NB4 (cell line): Measurements from ENCODE around the gene AIF1.

Experiments
- DNase-seq: peaks from one replicate; pipeline ENCODE4 v3.0.0; 2010; ENCODE audit warnings: low read depth
- H3K4me3 ChIP-seq: one replicate; pipeline ENCODE4 v1.5.1; 2011; ENCODE audit warnings: mild to moderate bottlenecking, low read depth, low read length, moderate library complexity
- CTCF ChIP-seq: IDR thresholded peaks from one replicate; pipeline ENCODE4 v1.5.1; 2012; ENCODE audit warnings: low read depth, low read length
- MAX ChIP-seq: IDR thresholded peaks from 2 replicates; pipeline ENCODE4 v1.6.1; 2011; ENCODE audit warnings: low read depth, low read length
- MYC ChIP-seq: IDR thresholded peaks from 2 replicates; pipeline ENCODE4 v1.6.1; 2011; ENCODE audit warnings: low read depth, low read length
- POLR2A ChIP-seq: IDR thresholded peaks from 2 replicates; pipeline ENCODE4 v1.6.1; 2011; ENCODE audit warnings: mild to moderate bottlenecking; ENCODE audit not compliant: insufficient read length; ENCODE audit errors: extremely low read depth

The AIF1 gene

GRCh38 chr6:31658158-31658688, 43.2 kb downstream of the AIF1 start:
- no peak for TF ChIP-seq MAX
- no peak for TF ChIP-seq MYC
- TF ChIP-seq CTCF, result no peak
- TF ChIP-seq POLR2A, result no peak
- peak overlapping the region; percentile 6 for H3K4me3 ChIP-seq
- DNase-seq, result no peak

- peak overlapping the region; percentile 90 for H3K4me3 ChIP-seq
- DNase-seq, result no peak
- TF ChIP-seq POLR2A (no peak), MAX (no peak), CTCF (no peak), MYC (no peak)
Observed at GRCh38 chr6:31658983-31659648, 44.1 kb downstream of the AIF1 start.

- DNase-seq, result peak; percentile 62
- no peak for TF ChIP-seq CTCF
- no peak for TF ChIP-seq POLR2A
- TF ChIP-seq MAX, result no peak
- TF ChIP-seq MYC, result no peak
- H3K4me3 ChIP-seq, result peak overlapping the region; percentile 90
Observed at GRCh38 chr6:31659649-31660380, 44.8 kb downstream of the AIF1 start.

- TF ChIP-seq POLR2A (peak; percentile 75), CTCF (no peak), MAX (peak; percentile 57; the same call in 1 of the 2 replicates), MYC (no peak; the same call in 1 of the 2 replicates)
- H3K4me3 ChIP-seq, result peak within 1 kb of the TSS; percentile 90
- DNase-seq, result peak; percentile 95
Observed at GRCh38 chr6:31660381-31661261, 45.6 kb downstream of the AIF1 start, which contains the start of gene C6orf47. Gene C6orf47 (minus strand): TSS chr6:31660778. CDS start chr6:31659947, 831 bp downstream.

- TF ChIP-seq CTCF (no peak), POLR2A (no peak), MYC (no peak), MAX (no peak)
- H3K4me3 ChIP-seq, result peak overlapping the region; percentile 63
- no peak for DNase-seq
Observed at GRCh38 chr6:31661262-31662123, 46.5 kb downstream of the AIF1 start.
